Measurements from ENCODE around the gene PPP1R1B.

GRCh38 chr17:39578272-39578671 lies 48.5 kb upstream of the PPP1R1B start:
- no peak for TF ChIP-seq RAD21 (conservative IDR thresholded peaks at IDR 0.05)
- no peak for TF ChIP-seq CTCF (IDR thresholded peaks at IDR 0.05; ENCODE audit: poor library complexity, severe bottlenecking)
- TF ChIP-seq SMC3 (conservative IDR thresholded peaks at IDR 0.05; ENCODE audit: poor library complexity): no peak
- no peak for TF ChIP-seq POLR2AphosphoS5 (IDR thresholded peaks at IDR 0.05)
- no peak for TF ChIP-seq TAF1 (IDR thresholded peaks at IDR 0.05; ENCODE audit: low read depth)
- TF ChIP-seq EZH2 (IDR thresholded peaks at IDR 0.05; ENCODE audit: borderline replicate concordance, insufficient read depth, low read length, poor library complexity, severe bottlenecking): no peak
- TF ChIP-seq EP300 (conservative IDR thresholded peaks at IDR 0.05; ENCODE audit: poor library complexity, severe bottlenecking): no peak
- TF ChIP-seq MXI1 (conservative IDR thresholded peaks at IDR 0.05; ENCODE audit: poor library complexity, severe bottlenecking): no peak
- no peak for TF ChIP-seq REST (IDR thresholded peaks at IDR 0.05; ENCODE audit: borderline replicate concordance)
